ENCODE data around the gene TIGD1.

- no peak for TF ChIP-seq CTCF (conservative IDR thresholded peaks at IDR 0.05; ENCODE audit: low read length)
- no peak for TF ChIP-seq EZH2phosphoT487 (IDR thresholded peaks at IDR 0.05; ENCODE audit: borderline replicate concordance)
Measured at GRCh38 chr2:232577841-232578240, 27.5 kb upstream of the TIGD1 start.
